Chondrocyte (in vitro differentiated cells): Measurements from ENCODE around the gene USF1. TPM values are rescaled to one million over a fixed set of nuclear protein-coding genes. Genes with fewer than 3 reads are reported as not detected.

Experiments
- DNase-seq: peaks from one replicate; pipeline ENCODE4 v3.0.0; 2021; ENCODE audit warnings: mixed read lengths, low spot score
- H3K27ac Mint-ChIP-seq: one replicate; pipeline ENCODE4 v1.8.0; 2021; ENCODE audit warnings: mild to moderate bottlenecking, moderate library complexity, mixed read lengths; ENCODE audit not compliant: unreplicated experiment
- H3K27me3 Mint-ChIP-seq: 2 replicates; pipeline ENCODE4 v1.8.0; 2021; ENCODE audit warnings: low read depth, mixed read lengths
- H3K36me3 Mint-ChIP-seq: 2 replicates; pipeline ENCODE4 v1.8.0; 2021; ENCODE audit warnings: low read depth, mixed read lengths
- H3K4me1 Mint-ChIP-seq: 2 replicates; pipeline ENCODE4 v1.8.0; 2021; ENCODE audit warnings: low read depth, mild to moderate bottlenecking, mixed read lengths
- H3K4me3 Mint-ChIP-seq: one replicate; pipeline ENCODE4 v1.8.0; 2021; ENCODE audit warnings: mild to moderate bottlenecking, moderate library complexity, mixed read lengths; ENCODE audit not compliant: unreplicated experiment
- H3K9me3 Mint-ChIP-seq: 2 replicates; pipeline ENCODE4 v1.8.0; 2021; ENCODE audit warnings: low read depth, mixed read lengths
- total RNA-seq: library from RNA; stranded (reverse); gene quantifications from 3 replicates; pipeline ENCODE4 v1.2.1, GENCODE V29; 2021
- TF ChIP-seq, protein P1 (sequence below): fragments of 200-600 bp; sonication (generic); IDR thresholded peaks from 2 replicates; pipeline ENCODE4 v1.5.0; 2021; ENCODE audit warnings: antibody characterized with exemption, mild to moderate bottlenecking, moderate library complexity

The USF1 gene
- total RNA-seq, 1 donor from 2014 or later = 35.3 TPM

- Mint-ChIP-seq H3K4me3 (peak overlapping the region; percentile 93), H3K27ac (peak overlapping the region; percentile 100), H3K4me1 (peaks cover 22% of the 10 kb centered on the region), H3K9me3 (peaks cover 25% of the 10 kb centered on the region), H3K36me3 (peaks cover 28% of the 10 kb centered on the region), H3K27me3 (no peaks in the 10 kb centered on the region)
- TF ChIP-seq, protein P1, sequence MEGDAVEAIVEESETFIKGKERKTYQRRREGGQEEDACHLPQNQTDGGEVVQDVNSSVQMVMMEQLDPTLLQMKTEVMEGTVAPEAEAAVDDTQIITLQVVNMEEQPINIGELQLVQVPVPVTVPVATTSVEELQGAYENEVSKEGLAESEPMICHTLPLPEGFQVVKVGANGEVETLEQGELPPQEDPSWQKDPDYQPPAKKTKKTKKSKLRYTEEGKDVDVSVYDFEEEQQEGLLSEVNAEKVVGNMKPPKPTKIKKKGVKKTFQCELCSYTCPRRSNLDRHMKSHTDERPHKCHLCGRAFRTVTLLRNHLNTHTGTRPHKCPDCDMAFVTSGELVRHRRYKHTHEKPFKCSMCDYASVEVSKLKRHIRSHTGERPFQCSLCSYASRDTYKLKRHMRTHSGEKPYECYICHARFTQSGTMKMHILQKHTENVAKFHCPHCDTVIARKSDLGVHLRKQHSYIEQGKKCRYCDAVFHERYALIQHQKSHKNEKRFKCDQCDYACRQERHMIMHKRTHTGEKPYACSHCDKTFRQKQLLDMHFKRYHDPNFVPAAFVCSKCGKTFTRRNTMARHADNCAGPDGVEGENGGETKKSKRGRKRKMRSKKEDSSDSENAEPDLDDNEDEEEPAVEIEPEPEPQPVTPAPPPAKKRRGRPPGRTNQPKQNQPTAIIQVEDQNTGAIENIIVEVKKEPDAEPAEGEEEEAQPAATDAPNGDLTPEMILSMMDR = no peak
- DNase-seq = no peak
Observed at GRCh38 chr1:161044908-161045735, 655 bp downstream of the USF1 start.

- TF ChIP-seq, protein P1 = no peak
- Mint-ChIP-seq H3K4me3 (peak overlapping the region; percentile 93), H3K27me3 (no peaks in the 10 kb centered on the region), H3K36me3 (peaks cover 34% of the 10 kb centered on the region), H3K4me1 (peaks cover 22% of the 10 kb centered on the region), H3K9me3 (peaks cover 25% of the 10 kb centered on the region), H3K27ac (peak overlapping the region; percentile 100)
- DNase-seq = no peak
Observed at GRCh38 chr1:161044535-161044907, 1.3 kb downstream of the USF1 start.

GRCh38 chr1:161039546-161039945 lies 6.2 kb downstream of the USF1 start:
- TF ChIP-seq, protein P1 = no peak
- Mint-ChIP-seq H3K9me3 (no peaks in the 10 kb centered on the region), H3K4me1 (peaks cover 6% of the 10 kb centered on the region), H3K27me3 (no peaks in the 10 kb centered on the region), H3K4me3 (no peak overlapping the region), H3K27ac (no peak overlapping the region), H3K36me3 (peaks cover 31% of the 10 kb centered on the region)
- no peak for DNase-seq

DNA sequence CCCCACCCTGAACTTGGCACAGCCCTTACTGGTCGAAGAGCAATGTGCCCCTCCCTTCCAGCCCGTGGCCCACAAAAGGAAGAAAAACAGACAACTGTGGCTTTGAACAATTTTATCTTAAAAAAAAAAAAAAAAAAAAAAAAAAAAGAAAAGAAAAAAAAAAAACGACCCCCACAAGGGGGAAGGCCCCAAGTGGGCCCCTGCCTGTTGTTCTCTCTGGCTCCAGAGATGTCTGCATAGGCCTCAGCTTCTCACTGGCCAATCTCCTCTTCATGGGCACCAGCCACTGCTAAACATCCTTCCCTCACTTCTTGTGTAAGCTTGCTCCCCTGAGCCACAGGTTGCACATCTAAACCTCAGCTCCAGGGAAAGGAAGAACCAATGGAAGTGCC lies 6.6 kb downstream of the USF1 start:
- H3K27ac Mint-ChIP-seq = no peak overlapping the region
- TF ChIP-seq, protein P1 = no peak
- no peak for DNase-seq
- no peaks in the 10 kb centered on the region for H3K9me3 Mint-ChIP-seq
- peaks cover 2% of the 10 kb centered on the region for H3K4me1 Mint-ChIP-seq
- no peaks in the 10 kb centered on the region for H3K27me3 Mint-ChIP-seq
- peaks cover 31% of the 10 kb centered on the region for H3K36me3 Mint-ChIP-seq
- no peak overlapping the region for H3K4me3 Mint-ChIP-seq

DNA sequence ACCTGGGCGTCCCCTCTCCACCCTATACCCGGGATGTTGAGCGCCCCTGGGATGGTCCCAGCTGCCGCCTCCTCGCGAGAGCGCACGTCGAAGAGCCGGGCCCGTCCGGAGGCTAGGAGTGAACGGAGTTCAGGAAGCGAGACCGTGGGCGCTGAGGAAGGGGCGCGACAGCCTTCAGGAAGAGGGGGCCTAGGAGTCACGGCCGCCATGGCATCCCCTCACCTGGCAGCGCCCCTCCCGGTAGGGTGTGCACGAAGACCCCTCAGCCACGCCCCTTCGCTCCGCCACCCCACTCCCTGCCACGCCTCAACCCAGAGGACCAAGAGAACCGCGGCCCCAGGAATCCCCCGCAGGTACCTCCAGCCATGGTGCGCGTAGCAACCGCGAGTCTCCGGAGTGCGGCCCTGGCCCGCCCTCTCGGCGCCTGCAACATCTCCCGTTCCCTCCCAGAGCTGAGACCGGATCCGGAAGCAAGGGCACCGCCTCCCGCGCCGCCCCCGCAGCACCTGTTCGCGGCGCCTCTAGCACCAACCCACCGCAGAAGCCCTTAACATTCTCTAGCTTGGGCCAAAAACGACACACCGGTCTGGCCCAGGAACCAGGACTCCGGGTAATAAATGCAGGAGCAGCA lies 7.1 kb downstream of the USF1 start, which contains the start of gene TSTD1:
Gene TSTD1 (minus strand): TSS at position 442 of the 631 bp plus-strand sequence. CDS start 75 bp downstream, at position 367.
- Mint-ChIP-seq H3K36me3 (peaks cover 31% of the 10 kb centered on the region), H3K9me3 (no peaks in the 10 kb centered on the region), H3K27me3 (no peaks in the 10 kb centered on the region), H3K4me1 (no peaks in the 10 kb centered on the region), H3K27ac (no peak within 1 kb of the TSS), H3K4me3 (no peak within 1 kb of the TSS)
- TF ChIP-seq, protein P1 = no peak
- no peak for DNase-seq
